HG03520 (cell line): ENCODE measurements around the gene ZNF444.
"Not testable (repeated sequence)": the region's sequence is repeated elsewhere in the genome, so short reads cannot be mapped to it uniquely, and the experiment has no call there.

Source experiments
- ATAC-seq: cut with Tn5 transposase; IDR thresholded peaks from one replicate; pipeline ENCODE4 v1.9.1; 2021; ENCODE audit warnings: mild to moderate bottlenecking, moderate library complexity; ENCODE audit not compliant: unreplicated experiment

Gene ZNF444

GRCh38 chr19:56140583-56141416, at the start of gene ZNF444:
Gene ZNF444, plus strand, starts transcription at chr19:56141287. Its CDS starts 5,625 bp downstream, at chr19:56146912.
- peak; percentile 92 for ATAC-seq

GRCh38 chr19:56091751-56092546, 49.1 kb upstream of the ZNF444 start:
- ATAC-seq, result no peak

GRCh38 chr19:56092685-56093631, 48.1 kb upstream of the ZNF444 start:
- no peak for ATAC-seq

- no peak for ATAC-seq
These were observed 46.6 kb upstream of the ZNF444 start for GRCh38 chr19:56094449-56094848.

- no peak for ATAC-seq
These were observed 44.4 kb upstream of the ZNF444 start for GRCh38 chr19:56096665-56097064.

- no peak for ATAC-seq
These were observed 43.8 kb upstream of the ZNF444 start for GRCh38 chr19:56097306-56097705.

- ATAC-seq, result no peak
These were observed 43.3 kb upstream of the ZNF444 start for GRCh38 chr19:56097776-56098175.

GRCh38 chr19:56098237-56098636, 42.9 kb upstream of the ZNF444 start:
- ATAC-seq, result not testable (repeated sequence)

GRCh38 chr19:56098731-56099568, 42.1 kb upstream of the ZNF444 start:
- ATAC-seq, result no peak

- no peak for ATAC-seq
These were observed 41.2 kb upstream of the ZNF444 start for GRCh38 chr19:56099638-56100539.

GRCh38 chr19:56101095-56101494, 40.0 kb upstream of the ZNF444 start:
- no peak for ATAC-seq

GRCh38 chr19:56101746-56102535, 39.1 kb upstream of the ZNF444 start:
- no peak for ATAC-seq

- ATAC-seq, result no peak
These were observed 38.0 kb upstream of the ZNF444 start for GRCh38 chr19:56103027-56103614.

- no peak for ATAC-seq
These were observed 36.7 kb upstream of the ZNF444 start for GRCh38 chr19:56104423-56104822.

GRCh38 chr19:56105090-56105701, 35.9 kb upstream of the ZNF444 start:
- no peak for ATAC-seq

GRCh38 chr19:56105831-56106396, 35.2 kb upstream of the ZNF444 start:
- ATAC-seq, result not testable (repeated sequence)

GRCh38 chr19:56106397-56106849, 34.7 kb upstream of the ZNF444 start:
- no peak for ATAC-seq
